GM12878 (cell line): ENCODE measurements around the gene LHFPL2.

Source experiments
- CTCF ChIP-seq, 3 experiments: IDR thresholded peaks in 2 of 3; conservative IDR thresholded peaks in 1 of 3; 2 replicates each; pipeline ENCODE4 v1.5.1; 2011; ENCODE audit warnings: low read depth in 3 of 3, low read length in 3 of 3, mild to moderate bottlenecking in 3 of 3, control low read depth in 2 of 3, moderate library complexity in 2 of 3, inconsistent platforms in 1 of 3, mixed read lengths in 1 of 3; ENCODE audit not compliant: control insufficient read depth in 2 of 3, insufficient read depth in 1 of 3; ENCODE audit errors: extremely low read depth in 1 of 3
- DPF2 ChIP-seq: fragments of 450-650 bp; IDR thresholded peaks from 2 replicates; pipeline ENCODE4 v1.6.1; 2017; ENCODE audit warnings: mild to moderate bottlenecking
- EP300 ChIP-seq, 2 experiments: fragments of 150-350 bp in 1 of 2; IDR thresholded peaks; 2 replicates each; pipeline ENCODE4 v1.6.1; 2011 to 2012; ENCODE audit warnings: low read depth in 2 of 2, low read length in 2 of 2, borderline replicate concordance in 1 of 2, improper control_type of control experiment in 1 of 2, inconsistent platforms in 1 of 2; ENCODE audit not compliant: control insufficient read depth in 1 of 2
- ESRRA ChIP-seq: IDR thresholded peaks from 2 replicates; pipeline ENCODE4 v1.6.1; 2012; ENCODE audit warnings: mild to moderate bottlenecking, low read length, improper control_type of control experiment
- EZH2 ChIP-seq: IDR thresholded peaks from 2 replicates; pipeline ENCODE4 v1.6.1; 2012; ENCODE audit warnings: low read depth, mild to moderate bottlenecking, control low read depth, inconsistent platforms, low read length, borderline replicate concordance; ENCODE audit not compliant: control insufficient read depth
- JUND ChIP-seq: IDR thresholded peaks from 2 replicates; pipeline ENCODE4 v1.6.1; 2012; ENCODE audit warnings: low read depth, mild to moderate bottlenecking, low read length, improper control_type of control experiment, moderate library complexity
- POLR2A ChIP-seq: IDR thresholded peaks from 2 replicates; pipeline ENCODE4 v1.6.1; 2011; ENCODE audit warnings: low read depth, mild to moderate bottlenecking, low read length
- RUNX3 ChIP-seq: IDR thresholded peaks from 2 replicates; pipeline ENCODE4 v1.6.1; 2012; ENCODE audit warnings: low read length, inconsistent platforms

- TF ChIP-seq CTCF (IDR thresholded peaks at IDR 0.05 in 2 of 3, conservative IDR thresholded peaks at IDR 0.05 in 1 of 3; ENCODE audit: control insufficient read depth in 2 of 3, extremely low read depth in 1 of 3, insufficient read depth in 1 of 3, low read depth in 3 of 3, low read length in 3 of 3) = no peak
- TF ChIP-seq DPF2 = peak; percentile 32; the same call in 1 of the 2 replicates
- no peak for TF ChIP-seq EP300 (IDR thresholded peaks at IDR 0.05; ENCODE audit: borderline replicate concordance in 1 of 2, control insufficient read depth in 1 of 2, low read depth in 2 of 2, low read length in 2 of 2)
- TF ChIP-seq POLR2A = no peak
- TF ChIP-seq EZH2 = no peak
- TF ChIP-seq ESRRA = no peak
- TF ChIP-seq JUND = no peak
- no peak for TF ChIP-seq RUNX3
Observed at GRCh38 chr5:78640662-78641474, 7.7 kb downstream of the LHFPL2 start.
